Fibroblast of lung (primary cell): ENCODE measurements around the gene ZC3H12A. TPM values are rescaled to one million over a fixed set of nuclear protein-coding genes. Genes with fewer than 3 reads are reported as not detected.
A peak's percentile ranks its signal among the peaks of the same experiment; 100 is the strongest.

Experiments
- DNase-seq, 2 donors: peaks; one replicate each; pipeline versions ENCODE4 v3.0.0 to v3.0.0-alpha.2; 2010; ENCODE audit warnings: low read depth in 2 of 2
- H2AFZ ChIP-seq: 2 replicates; pipeline ENCODE4 v1.5.1; 2012; ENCODE audit warnings: low read length, control low read depth, inconsistent platforms
- H3K27ac ChIP-seq: 2 replicates; pipeline ENCODE4 v1.5.1; 2011; ENCODE audit warnings: low read length, control low read depth; ENCODE audit not compliant: insufficient read depth
- H3K27me3 ChIP-seq: 2 replicates; pipeline ENCODE4 v1.5.1; 2011; ENCODE audit warnings: mild to moderate bottlenecking, low read length; ENCODE audit not compliant: control insufficient read depth, insufficient read depth
- H3K36me3 ChIP-seq: 2 replicates; pipeline ENCODE4 v1.5.1; 2011; ENCODE audit warnings: low read length; ENCODE audit not compliant: control insufficient read depth, insufficient read depth
- H3K4me1 ChIP-seq: 2 replicates; pipeline ENCODE4 v1.5.1; 2011; ENCODE audit warnings: low read length; ENCODE audit not compliant: control insufficient read depth, insufficient read depth; ENCODE audit errors: extremely low read depth
- H3K4me2 ChIP-seq: 2 replicates; pipeline ENCODE4 v1.5.1; 2011; ENCODE audit warnings: low read length, control low read depth; ENCODE audit not compliant: insufficient read depth; ENCODE audit errors: extremely low read depth
- H3K4me3 ChIP-seq, 4 experiments: fragments of 200-600 bp in 1 of 4; sonication (generic) in 1 of 4; replicated peaks in 1 of 4; 2 replicates each; pipeline ENCODE4 v1.5.1; 2011 to 2016; ENCODE audit warnings: low read length in 4 of 4, low read depth in 3 of 4, mild to moderate bottlenecking in 3 of 4, control low read depth in 2 of 4, inconsistent platforms in 1 of 4, mixed read lengths in 1 of 4; ENCODE audit not compliant: insufficient read depth in 1 of 4; ENCODE audit errors: control extremely low read depth in 1 of 4
- H3K79me2 ChIP-seq: 2 replicates; pipeline ENCODE4 v1.5.1; 2012; ENCODE audit warnings: mild to moderate bottlenecking, low read length, inconsistent platforms; ENCODE audit not compliant: control insufficient read depth, insufficient read depth
- H3K9ac ChIP-seq: 2 replicates; pipeline ENCODE4 v1.5.1; 2011; ENCODE audit warnings: mild to moderate bottlenecking, low read length, control low read depth; ENCODE audit not compliant: insufficient read depth
- H3K9me3 ChIP-seq: 2 replicates; pipeline ENCODE4 v1.5.1; 2012; ENCODE audit warnings: low read depth, low read length; ENCODE audit not compliant: control insufficient read depth, insufficient read depth
- H4K20me1 ChIP-seq: 2 replicates; pipeline ENCODE4 v1.5.1; 2011; ENCODE audit warnings: low read length; ENCODE audit not compliant: control insufficient read depth, insufficient read depth; ENCODE audit errors: extremely low read depth
- EZH2 ChIP-seq: IDR thresholded peaks from 2 replicates; pipeline ENCODE4 v1.5.1; 2012; ENCODE audit warnings: low read length, control low read depth, mild to moderate bottlenecking; ENCODE audit errors: missing control alignments
- polyA plus RNA-seq, 2 donors: library from polyadenylated mRNA; depleted of rRNA in 1 of 2; stranded (reverse) in 1 of 2; unstranded in 1 of 2; fragments of >200 nt; gene quantifications; 2 replicates each; pipeline ENCODE4 v1.2.1, GENCODE V29; 2011 to 2012; ENCODE audit warnings: missing spikeins in 1 of 2
- total RNA-seq: library from RNA; depleted of rRNA; stranded (reverse); fragments of >200 nt; gene quantifications from 2 replicates; pipeline ENCODE4 v1.2.1, GENCODE V29; 2014
- TF ChIP-seq, protein P1 (sequence below), 2 donors: IDR thresholded peaks in 1 of 2; conservative IDR thresholded peaks in 1 of 2; 1 replicate in 1 of 2; 2 replicates in 1 of 2; pipeline ENCODE4 v1.5.1; 2011 to 2012; ENCODE audit warnings: low read length in 2 of 2, control low read depth in 1 of 2, inconsistent platforms in 1 of 2, low read depth in 1 of 2, mild to moderate bottlenecking in 1 of 2

ZC3H12A gene
- total and polyA plus RNA-seq, 2 donors (not counting 1 experiment from before 2014, with no cell fraction given): 4.9 to 7.8 TPM

DNA sequence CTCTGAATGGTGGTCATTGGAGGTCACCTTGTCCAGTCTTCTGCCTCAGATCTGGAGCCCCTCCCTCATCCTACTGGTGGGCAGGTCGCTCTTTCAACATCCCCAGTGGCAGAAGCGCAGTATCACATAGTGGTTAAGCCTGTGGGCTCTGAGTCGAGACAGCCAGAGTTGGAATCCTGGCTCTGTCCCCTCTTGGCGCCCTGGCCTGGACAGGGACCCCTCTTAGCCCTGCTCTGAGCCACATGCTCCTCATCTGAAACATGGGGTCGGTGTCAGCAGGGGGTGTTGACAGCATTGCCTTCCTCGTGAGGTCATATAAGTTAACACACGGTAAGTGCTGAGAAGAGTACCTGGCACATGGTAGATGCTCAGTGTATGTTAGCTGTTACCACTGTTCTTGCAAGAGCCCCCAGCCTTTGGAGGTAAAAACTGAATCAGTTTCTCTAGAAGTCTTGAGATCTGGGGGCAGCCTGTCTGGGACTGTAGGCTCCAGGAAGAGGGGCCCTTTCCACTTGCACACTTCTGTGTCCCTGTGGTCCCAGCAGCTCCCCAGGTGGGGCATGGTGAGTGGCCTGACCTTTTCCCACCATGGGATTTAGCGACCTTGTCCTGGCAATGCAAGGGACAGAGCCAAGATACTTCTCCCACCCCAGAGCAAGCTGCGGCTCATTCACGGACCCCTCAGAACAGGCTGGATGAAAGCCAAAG, 6.4 kb downstream of the ZC3H12A start:
- H3K4me2 ChIP-seq: no peak overlapping the region
- TF ChIP-seq, protein P1, sequence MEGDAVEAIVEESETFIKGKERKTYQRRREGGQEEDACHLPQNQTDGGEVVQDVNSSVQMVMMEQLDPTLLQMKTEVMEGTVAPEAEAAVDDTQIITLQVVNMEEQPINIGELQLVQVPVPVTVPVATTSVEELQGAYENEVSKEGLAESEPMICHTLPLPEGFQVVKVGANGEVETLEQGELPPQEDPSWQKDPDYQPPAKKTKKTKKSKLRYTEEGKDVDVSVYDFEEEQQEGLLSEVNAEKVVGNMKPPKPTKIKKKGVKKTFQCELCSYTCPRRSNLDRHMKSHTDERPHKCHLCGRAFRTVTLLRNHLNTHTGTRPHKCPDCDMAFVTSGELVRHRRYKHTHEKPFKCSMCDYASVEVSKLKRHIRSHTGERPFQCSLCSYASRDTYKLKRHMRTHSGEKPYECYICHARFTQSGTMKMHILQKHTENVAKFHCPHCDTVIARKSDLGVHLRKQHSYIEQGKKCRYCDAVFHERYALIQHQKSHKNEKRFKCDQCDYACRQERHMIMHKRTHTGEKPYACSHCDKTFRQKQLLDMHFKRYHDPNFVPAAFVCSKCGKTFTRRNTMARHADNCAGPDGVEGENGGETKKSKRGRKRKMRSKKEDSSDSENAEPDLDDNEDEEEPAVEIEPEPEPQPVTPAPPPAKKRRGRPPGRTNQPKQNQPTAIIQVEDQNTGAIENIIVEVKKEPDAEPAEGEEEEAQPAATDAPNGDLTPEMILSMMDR (conservative IDR thresholded peaks at IDR 0.05 in 1 of 2, IDR thresholded peaks at IDR 0.05 in 1 of 2; ENCODE audit: low read depth in 1 of 2, low read length in 2 of 2): no peak
- no peak for TF ChIP-seq EZH2
- no peaks in the 10 kb centered on the region for H4K20me1 ChIP-seq
- DNase-seq: no peak
- H3K27ac ChIP-seq: peak overlapping the region; percentile 92
- H3K9ac ChIP-seq: no peak overlapping the region
- H3K79me2 ChIP-seq: peaks cover 44% of the 10 kb centered on the region
- no peaks in the 10 kb centered on the region for H3K9me3 ChIP-seq
- H2AFZ ChIP-seq: no peak overlapping the region
- H3K4me3 ChIP-seq: no peak overlapping the region
- H3K27me3 ChIP-seq: no peaks in the 10 kb centered on the region
- H3K4me1 ChIP-seq: peaks cover 39% of the 10 kb centered on the region
- H3K36me3 ChIP-seq: peaks cover 36% of the 10 kb centered on the region

DNA sequence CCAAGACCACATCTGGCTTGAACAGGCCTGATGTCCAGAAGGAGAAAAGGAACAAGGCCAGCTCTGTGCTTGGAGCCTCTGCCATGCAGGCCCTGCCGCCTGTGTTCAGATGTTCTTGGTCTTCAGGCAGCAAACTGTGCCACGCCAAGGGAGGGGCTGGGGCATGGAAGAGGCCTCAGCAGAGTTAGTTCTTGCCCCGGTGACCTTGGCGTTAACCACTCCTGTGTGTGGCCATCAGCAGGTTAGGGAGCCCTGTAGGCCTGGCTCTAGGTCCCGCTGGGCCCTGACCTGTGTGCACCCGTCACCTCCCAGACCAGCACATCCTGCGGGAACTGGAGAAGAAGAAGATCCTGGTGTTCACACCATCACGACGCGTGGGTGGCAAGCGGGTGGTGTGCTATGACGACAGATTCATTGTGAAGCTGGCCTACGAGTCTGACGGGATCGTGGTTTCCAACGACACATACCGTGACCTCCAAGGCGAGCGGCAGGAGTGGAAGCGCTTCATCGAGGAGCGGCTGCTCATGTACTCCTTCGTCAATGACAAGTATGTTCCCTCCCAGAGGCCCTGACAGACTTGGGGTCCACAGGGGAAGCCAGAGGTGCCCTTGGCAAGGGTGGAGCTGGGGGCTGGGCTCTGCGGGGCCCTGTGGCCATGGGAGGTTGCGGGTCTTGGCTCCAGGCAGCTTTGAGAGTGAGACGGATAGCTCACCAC, 7.1 kb downstream of the ZC3H12A start:
- TF ChIP-seq EZH2: no peak
- TF ChIP-seq, protein P1 (conservative IDR thresholded peaks at IDR 0.05 in 1 of 2, IDR thresholded peaks at IDR 0.05 in 1 of 2; ENCODE audit: low read depth in 1 of 2, low read length in 2 of 2): no peak
- no peaks in the 10 kb centered on the region for H3K27me3 ChIP-seq
- H3K4me1 ChIP-seq: peaks cover 36% of the 10 kb centered on the region
- peaks cover 37% of the 10 kb centered on the region for H3K79me2 ChIP-seq
- H3K4me2 ChIP-seq: no peak overlapping the region
- H3K36me3 ChIP-seq: peaks cover 32% of the 10 kb centered on the region
- no peak overlapping the region for H3K27ac ChIP-seq
- H4K20me1 ChIP-seq: no peaks in the 10 kb centered on the region
- no peak for DNase-seq
- H2AFZ ChIP-seq: no peak overlapping the region
- H3K9me3 ChIP-seq: no peaks in the 10 kb centered on the region
- no peak overlapping the region for H3K9ac ChIP-seq
- no peak overlapping the region for H3K4me3 ChIP-seq

DNA sequence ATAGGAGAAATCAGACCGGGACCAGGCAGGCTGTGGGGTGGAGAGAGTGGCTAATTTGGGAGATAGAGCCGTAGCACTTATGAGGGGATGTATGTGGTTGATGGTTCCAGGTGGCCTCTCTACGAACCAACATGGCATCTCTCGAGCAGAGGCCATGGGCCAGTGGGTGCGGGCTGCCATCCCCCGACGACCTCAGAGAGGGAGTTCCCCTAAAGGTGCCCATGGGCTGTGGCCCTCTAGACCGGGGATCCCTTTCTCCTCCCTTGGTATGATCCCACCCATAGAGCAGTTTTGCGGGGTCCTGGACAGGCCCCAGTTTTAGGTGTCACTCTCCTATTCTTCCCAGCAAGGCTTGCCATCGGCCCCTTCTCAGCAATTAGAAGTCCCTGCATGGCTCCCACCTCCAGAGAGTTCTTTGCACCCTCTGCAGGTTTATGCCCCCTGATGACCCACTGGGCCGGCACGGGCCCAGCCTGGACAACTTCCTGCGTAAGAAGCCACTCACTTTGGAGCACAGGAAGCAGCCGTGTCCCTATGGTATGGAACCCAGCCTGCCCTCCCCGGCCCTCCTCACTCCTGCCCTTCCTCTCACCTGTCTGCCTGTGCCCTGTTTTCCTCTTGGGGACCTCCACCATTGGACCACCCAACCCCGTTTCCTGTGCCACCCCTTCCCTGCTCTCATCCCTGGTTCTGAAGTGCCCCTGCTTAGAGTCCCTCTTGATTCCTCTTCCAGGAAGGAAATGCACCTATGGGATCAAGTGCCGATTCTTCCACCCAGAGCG, 7.8 kb downstream of the ZC3H12A start:
- H4K20me1 ChIP-seq: no peaks in the 10 kb centered on the region
- peaks cover 32% of the 10 kb centered on the region for H3K36me3 ChIP-seq
- no peaks in the 10 kb centered on the region for H3K9me3 ChIP-seq
- H3K27me3 ChIP-seq: no peaks in the 10 kb centered on the region
- peaks cover 32% of the 10 kb centered on the region for H3K79me2 ChIP-seq
- no peak overlapping the region for H3K4me3 ChIP-seq
- no peak overlapping the region for H3K9ac ChIP-seq
- no peak for TF ChIP-seq EZH2
- TF ChIP-seq, protein P1 (conservative IDR thresholded peaks at IDR 0.05 in 1 of 2, IDR thresholded peaks at IDR 0.05 in 1 of 2; ENCODE audit: low read depth in 1 of 2, low read length in 2 of 2): no peak
- no peak overlapping the region for H3K4me2 ChIP-seq
- DNase-seq: no peak
- H3K27ac ChIP-seq: no peak overlapping the region
- peaks cover 38% of the 10 kb centered on the region for H3K4me1 ChIP-seq
- H2AFZ ChIP-seq: no peak overlapping the region
